ENCODE data around the gene USP53.

GRCh38 chr4:119240128-119240527, 27.6 kb downstream of the USP53 start:
- TF ChIP-seq, protein P1, sequence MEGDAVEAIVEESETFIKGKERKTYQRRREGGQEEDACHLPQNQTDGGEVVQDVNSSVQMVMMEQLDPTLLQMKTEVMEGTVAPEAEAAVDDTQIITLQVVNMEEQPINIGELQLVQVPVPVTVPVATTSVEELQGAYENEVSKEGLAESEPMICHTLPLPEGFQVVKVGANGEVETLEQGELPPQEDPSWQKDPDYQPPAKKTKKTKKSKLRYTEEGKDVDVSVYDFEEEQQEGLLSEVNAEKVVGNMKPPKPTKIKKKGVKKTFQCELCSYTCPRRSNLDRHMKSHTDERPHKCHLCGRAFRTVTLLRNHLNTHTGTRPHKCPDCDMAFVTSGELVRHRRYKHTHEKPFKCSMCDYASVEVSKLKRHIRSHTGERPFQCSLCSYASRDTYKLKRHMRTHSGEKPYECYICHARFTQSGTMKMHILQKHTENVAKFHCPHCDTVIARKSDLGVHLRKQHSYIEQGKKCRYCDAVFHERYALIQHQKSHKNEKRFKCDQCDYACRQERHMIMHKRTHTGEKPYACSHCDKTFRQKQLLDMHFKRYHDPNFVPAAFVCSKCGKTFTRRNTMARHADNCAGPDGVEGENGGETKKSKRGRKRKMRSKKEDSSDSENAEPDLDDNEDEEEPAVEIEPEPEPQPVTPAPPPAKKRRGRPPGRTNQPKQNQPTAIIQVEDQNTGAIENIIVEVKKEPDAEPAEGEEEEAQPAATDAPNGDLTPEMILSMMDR (IDR thresholded peaks at IDR 0.05; ENCODE audit: insufficient read depth, low read depth, low read length) = no peak
- TF ChIP-seq EZH2 (IDR thresholded peaks at IDR 0.05; ENCODE audit: insufficient read depth, low read length) = no peak
